ENCODE results near the gene FAM163B.

Gene FAM163B

GRCh38 chr9:133547116-133547515, 62.1 kb downstream of the FAM163B start:
- no peaks in the 10 kb centered on the region for H4K20me1 ChIP-seq (ENCODE audit: insufficient read depth, low read length)

GRCh38 chr9:133546287-133546680, 62.9 kb downstream of the FAM163B start:
- Histone ChIP-seq H3K9me3 (replicated peaks; ENCODE audit: insufficient read depth, low read length) (no peaks in the 10 kb centered on the region), H3K4me1 (ENCODE audit: low read length) (no peaks in the 10 kb centered on the region), H3K27me3 (replicated peaks; ENCODE audit: insufficient read depth, low read length) (peaks cover 76% of the 10 kb centered on the region), H3K4me3 (ENCODE audit: low read length) (no peak overlapping the region), H3K27ac (ENCODE audit: low read length) (no peak overlapping the region), H2AFZ (ENCODE audit: low read length) (no peak overlapping the region), H3K9me2 (replicated peaks; ENCODE audit: insufficient read depth, low read length) (no peaks in the 10 kb centered on the region), H3K79me2 (ENCODE audit: low read length) (no peaks in the 10 kb centered on the region), H3K36me3 (replicated peaks; ENCODE audit: insufficient read depth, low read length) (no peaks in the 10 kb centered on the region), H3K4me2 (ENCODE audit: low read depth, low read length) (no peak overlapping the region), H3F3A (ENCODE audit: insufficient read depth, low read length) (no peaks in the 10 kb centered on the region), H4K20me1 (ENCODE audit: insufficient read depth, low read length) (no peaks in the 10 kb centered on the region), H3K9ac (ENCODE audit: low read length) (no peak overlapping the region)
- TF ChIP-seq CTCF (IDR thresholded peaks at IDR 0.05; ENCODE audit: low read length) (no peak), EZH2phosphoT487 (IDR thresholded peaks at IDR 0.05; ENCODE audit: low read length) (no peak), EZH2 (optimal IDR thresholded peaks at IDR 0.05; ENCODE audit: low read depth, low read length) (no peak)
- DNase-seq = no peak

More at GRCh38 chr9:133547116-133547515, 62.1 kb downstream of the FAM163B start:
- no peaks in the 10 kb centered on the region for H3K36me3 ChIP-seq (replicated peaks; ENCODE audit: insufficient read depth, low read length)
- H3K27ac ChIP-seq (ENCODE audit: low read length) = no peak overlapping the region
- TF ChIP-seq EZH2 (optimal IDR thresholded peaks at IDR 0.05; ENCODE audit: low read depth, low read length) (no peak), CTCF (IDR thresholded peaks at IDR 0.05; ENCODE audit: low read length) (no peak), EZH2phosphoT487 (IDR thresholded peaks at IDR 0.05; ENCODE audit: low read length) (no peak)
- no peak overlapping the region for H2AFZ ChIP-seq (ENCODE audit: low read length)
- H3K9me2 ChIP-seq (replicated peaks; ENCODE audit: insufficient read depth, low read length) = no peaks in the 10 kb centered on the region
- no peak overlapping the region for H3K4me3 ChIP-seq (ENCODE audit: low read length)
- no peak for DNase-seq
- no peak overlapping the region for H3K9ac ChIP-seq (ENCODE audit: low read length)
- no peaks in the 10 kb centered on the region for H3K4me1 ChIP-seq (ENCODE audit: low read length)
- no peak overlapping the region for H3K4me2 ChIP-seq (ENCODE audit: low read depth, low read length)
- H3K9me3 ChIP-seq (replicated peaks; ENCODE audit: insufficient read depth, low read length) = no peaks in the 10 kb centered on the region
- H3K79me2 ChIP-seq (ENCODE audit: low read length) = no peaks in the 10 kb centered on the region
- H3K27me3 ChIP-seq (replicated peaks; ENCODE audit: insufficient read depth, low read length) = peaks cover 70% of the 10 kb centered on the region
- H3F3A ChIP-seq (ENCODE audit: insufficient read depth, low read length) = no peaks in the 10 kb centered on the region

GRCh38 chr9:133545494-133546286, 63.5 kb downstream of the FAM163B start:
- peaks cover 78% of the 10 kb centered on the region for H3K27me3 ChIP-seq (replicated peaks; ENCODE audit: insufficient read depth, low read length)
- H2AFZ ChIP-seq (ENCODE audit: low read length) = no peak overlapping the region
- H3K4me3 ChIP-seq (ENCODE audit: low read length) = no peak overlapping the region
- H3K9me3 ChIP-seq (replicated peaks; ENCODE audit: insufficient read depth, low read length) = no peaks in the 10 kb centered on the region
- no peaks in the 10 kb centered on the region for H3K79me2 ChIP-seq (ENCODE audit: low read length)
- H4K20me1 ChIP-seq (ENCODE audit: insufficient read depth, low read length) = no peaks in the 10 kb centered on the region
- H3K4me2 ChIP-seq (ENCODE audit: low read depth, low read length) = no peak overlapping the region
- no peak for DNase-seq
- TF ChIP-seq EZH2 (optimal IDR thresholded peaks at IDR 0.05; ENCODE audit: low read depth, low read length) = no peak
- no peak for TF ChIP-seq CTCF (IDR thresholded peaks at IDR 0.05; ENCODE audit: low read length)
- no peak for TF ChIP-seq EZH2phosphoT487 (IDR thresholded peaks at IDR 0.05; ENCODE audit: low read length)
- H3K4me1 ChIP-seq (ENCODE audit: low read length) = no peaks in the 10 kb centered on the region
- H3F3A ChIP-seq (ENCODE audit: insufficient read depth, low read length) = no peaks in the 10 kb centered on the region
- no peaks in the 10 kb centered on the region for H3K36me3 ChIP-seq (replicated peaks; ENCODE audit: insufficient read depth, low read length)
- no peak overlapping the region for H3K9ac ChIP-seq (ENCODE audit: low read length)
- no peaks in the 10 kb centered on the region for H3K9me2 ChIP-seq (replicated peaks; ENCODE audit: insufficient read depth, low read length)
- no peak overlapping the region for H3K27ac ChIP-seq (ENCODE audit: low read length)

All from MM.1S (cell line).